Fibroblast of lung (primary cell): ENCODE data around the gene CST7.

ENCODE experiments used
- EZH2 ChIP-seq: IDR thresholded peaks from 2 replicates; pipeline ENCODE4 v1.5.1; 2012; ENCODE audit warnings: low read length, control low read depth, mild to moderate bottlenecking; ENCODE audit errors: missing control alignments
- TF ChIP-seq, protein P1 (sequence below), 2 donors: IDR thresholded peaks in 1 of 2; conservative IDR thresholded peaks in 1 of 2; 1 replicate in 1 of 2; 2 replicates in 1 of 2; pipeline ENCODE4 v1.5.1; 2011 to 2012; ENCODE audit warnings: low read length in 2 of 2, control low read depth in 1 of 2, inconsistent platforms in 1 of 2, low read depth in 1 of 2, mild to moderate bottlenecking in 1 of 2

DNA sequence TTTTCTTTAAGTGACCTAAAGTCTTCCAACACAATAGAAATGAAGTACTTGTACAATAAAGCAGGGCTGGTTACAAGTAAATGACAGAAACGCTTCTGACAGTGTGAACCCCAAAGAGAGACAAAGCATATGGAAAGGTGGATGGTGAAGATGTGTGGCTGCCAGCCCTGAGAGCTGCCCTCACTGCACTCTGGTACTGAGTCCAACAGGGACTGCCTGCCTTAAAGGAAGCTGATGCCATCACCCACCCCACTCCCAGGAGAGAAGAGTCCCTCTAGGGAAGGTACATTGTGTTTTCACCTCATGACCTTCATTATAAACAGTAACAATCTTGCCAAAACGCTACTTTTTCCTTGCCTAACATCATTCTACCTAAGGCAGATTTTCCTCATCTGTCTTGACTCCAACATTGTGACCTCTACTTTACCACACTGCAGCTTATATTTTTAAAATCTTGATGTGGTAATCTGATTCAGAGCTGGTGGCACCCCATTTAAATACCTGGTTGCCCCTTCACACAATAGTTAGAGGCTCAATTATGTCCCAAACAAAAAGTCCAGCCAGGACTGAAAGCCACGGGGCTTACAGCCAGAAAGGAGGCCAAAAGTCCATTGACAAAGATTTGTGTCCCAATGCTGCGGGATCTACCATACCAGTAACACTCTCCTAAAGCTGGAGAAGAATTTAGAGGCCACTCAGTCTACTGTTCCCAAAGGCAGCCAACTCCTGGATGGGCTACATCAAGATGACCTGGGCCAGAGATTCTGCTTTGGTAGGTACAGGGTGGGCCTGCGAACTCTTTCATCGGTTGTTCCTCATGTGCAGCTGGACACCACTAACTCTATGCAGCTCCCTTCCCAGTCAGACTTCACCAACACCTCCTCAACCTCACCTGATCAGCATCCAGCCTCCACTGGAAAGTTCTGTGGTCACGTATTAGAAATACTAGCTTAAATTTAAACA lies 39.1 kb downstream of the CST7 start:
- no peak for TF ChIP-seq EZH2
- TF ChIP-seq, protein P1, sequence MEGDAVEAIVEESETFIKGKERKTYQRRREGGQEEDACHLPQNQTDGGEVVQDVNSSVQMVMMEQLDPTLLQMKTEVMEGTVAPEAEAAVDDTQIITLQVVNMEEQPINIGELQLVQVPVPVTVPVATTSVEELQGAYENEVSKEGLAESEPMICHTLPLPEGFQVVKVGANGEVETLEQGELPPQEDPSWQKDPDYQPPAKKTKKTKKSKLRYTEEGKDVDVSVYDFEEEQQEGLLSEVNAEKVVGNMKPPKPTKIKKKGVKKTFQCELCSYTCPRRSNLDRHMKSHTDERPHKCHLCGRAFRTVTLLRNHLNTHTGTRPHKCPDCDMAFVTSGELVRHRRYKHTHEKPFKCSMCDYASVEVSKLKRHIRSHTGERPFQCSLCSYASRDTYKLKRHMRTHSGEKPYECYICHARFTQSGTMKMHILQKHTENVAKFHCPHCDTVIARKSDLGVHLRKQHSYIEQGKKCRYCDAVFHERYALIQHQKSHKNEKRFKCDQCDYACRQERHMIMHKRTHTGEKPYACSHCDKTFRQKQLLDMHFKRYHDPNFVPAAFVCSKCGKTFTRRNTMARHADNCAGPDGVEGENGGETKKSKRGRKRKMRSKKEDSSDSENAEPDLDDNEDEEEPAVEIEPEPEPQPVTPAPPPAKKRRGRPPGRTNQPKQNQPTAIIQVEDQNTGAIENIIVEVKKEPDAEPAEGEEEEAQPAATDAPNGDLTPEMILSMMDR (conservative IDR thresholded peaks at IDR 0.05 in 1 of 2, IDR thresholded peaks at IDR 0.05 in 1 of 2; ENCODE audit: low read depth in 1 of 2, low read length in 2 of 2), result no peak
